ENCODE data around the gene P2RY8.

DNA sequence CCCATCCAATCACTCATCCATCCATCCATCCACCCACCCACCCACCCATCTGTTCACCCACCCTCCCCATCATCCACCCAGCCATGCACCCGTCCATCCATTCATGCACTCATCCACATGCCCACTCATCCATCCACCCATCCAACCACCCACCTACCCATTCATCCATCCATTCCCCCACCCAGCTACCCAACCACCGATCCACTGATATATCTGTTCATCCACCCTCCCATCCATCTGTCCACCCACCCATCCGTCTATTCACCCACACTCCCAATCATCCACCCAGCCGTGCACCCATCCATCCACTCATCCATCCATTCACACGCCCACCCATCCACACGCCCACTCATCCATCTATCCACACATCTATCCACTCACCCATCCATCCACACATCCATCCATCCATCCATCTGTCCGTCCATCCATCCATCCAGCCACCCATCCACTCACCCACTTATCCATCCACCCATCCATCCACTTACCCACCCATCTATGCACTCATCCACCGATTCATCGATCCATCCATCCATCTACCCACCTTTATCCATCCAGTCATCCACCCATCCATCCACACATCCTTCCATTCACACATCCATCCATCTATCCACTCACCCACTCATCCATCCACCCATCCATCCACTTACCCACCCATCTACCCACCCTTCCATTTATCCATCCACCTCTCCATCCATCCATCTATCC lies 112.7 kb downstream of the P2RY8 start:
- TF ChIP-seq, protein P1, sequence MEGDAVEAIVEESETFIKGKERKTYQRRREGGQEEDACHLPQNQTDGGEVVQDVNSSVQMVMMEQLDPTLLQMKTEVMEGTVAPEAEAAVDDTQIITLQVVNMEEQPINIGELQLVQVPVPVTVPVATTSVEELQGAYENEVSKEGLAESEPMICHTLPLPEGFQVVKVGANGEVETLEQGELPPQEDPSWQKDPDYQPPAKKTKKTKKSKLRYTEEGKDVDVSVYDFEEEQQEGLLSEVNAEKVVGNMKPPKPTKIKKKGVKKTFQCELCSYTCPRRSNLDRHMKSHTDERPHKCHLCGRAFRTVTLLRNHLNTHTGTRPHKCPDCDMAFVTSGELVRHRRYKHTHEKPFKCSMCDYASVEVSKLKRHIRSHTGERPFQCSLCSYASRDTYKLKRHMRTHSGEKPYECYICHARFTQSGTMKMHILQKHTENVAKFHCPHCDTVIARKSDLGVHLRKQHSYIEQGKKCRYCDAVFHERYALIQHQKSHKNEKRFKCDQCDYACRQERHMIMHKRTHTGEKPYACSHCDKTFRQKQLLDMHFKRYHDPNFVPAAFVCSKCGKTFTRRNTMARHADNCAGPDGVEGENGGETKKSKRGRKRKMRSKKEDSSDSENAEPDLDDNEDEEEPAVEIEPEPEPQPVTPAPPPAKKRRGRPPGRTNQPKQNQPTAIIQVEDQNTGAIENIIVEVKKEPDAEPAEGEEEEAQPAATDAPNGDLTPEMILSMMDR (IDR thresholded peaks at IDR 0.05): no peak
- TF ChIP-seq POLR2AphosphoS5 (IDR thresholded peaks at IDR 0.05) (no peak), POLR2A (IDR thresholded peaks at IDR 0.05) (no peak)
